IPS-11a (cell line): ENCODE results near the gene SVIL.
"Not testable (repeated sequence)": the region's sequence is repeated elsewhere in the genome, so short reads cannot be mapped to it uniquely, and the experiment has no call there.

Source experiments
- H3K4me3 ChIP-seq: one replicate; pipeline ENCODE4 v1.5.1; 2013; ENCODE audit warnings: low read depth, low read length, control low read depth

SVIL gene

GRCh38 chr10:29522061-29522855, 112.5 kb downstream of the SVIL start:
- H3K4me3 ChIP-seq = no peak overlapping the region

- H3K4me3 ChIP-seq = no peak overlapping the region
Measured at GRCh38 chr10:29519659-29520058, 115.1 kb downstream of the SVIL start.

GRCh38 chr10:29517352-29517923, 117.3 kb downstream of the SVIL start:
- H3K4me3 ChIP-seq = no peak overlapping the region

- not testable (repeated sequence) for H3K4me3 ChIP-seq
Measured at GRCh38 chr10:29516309-29516932, 118.3 kb downstream of the SVIL start.

- H3K4me3 ChIP-seq = not testable (repeated sequence)
Measured at GRCh38 chr10:29515879-29516278, 118.9 kb downstream of the SVIL start.

GRCh38 chr10:29515104-29515503, 119.7 kb downstream of the SVIL start:
- H3K4me3 ChIP-seq = not testable (repeated sequence)

- H3K4me3 ChIP-seq = no peak overlapping the region
Measured at GRCh38 chr10:29514306-29514705, 120.5 kb downstream of the SVIL start.

GRCh38 chr10:29512425-29512974, 122.3 kb downstream of the SVIL start:
- no peak overlapping the region for H3K4me3 ChIP-seq

GRCh38 chr10:29511806-29512205, 123.0 kb downstream of the SVIL start:
- not testable (repeated sequence) for H3K4me3 ChIP-seq

GRCh38 chr10:29510483-29511157, 124.2 kb downstream of the SVIL start:
- H3K4me3 ChIP-seq = not testable (repeated sequence)

GRCh38 chr10:29508554-29509244, 126.1 kb downstream of the SVIL start:
- H3K4me3 ChIP-seq = no peak overlapping the region

GRCh38 chr10:29507750-29508149, 127.0 kb downstream of the SVIL start:
- not testable (repeated sequence) for H3K4me3 ChIP-seq

- H3K4me3 ChIP-seq = not testable (repeated sequence)
Measured at GRCh38 chr10:29506324-29506921, 128.3 kb downstream of the SVIL start.

GRCh38 chr10:29502351-29502750, 132.4 kb downstream of the SVIL start:
- no peak overlapping the region for H3K4me3 ChIP-seq

- no peak overlapping the region for H3K4me3 ChIP-seq
Measured at GRCh38 chr10:29501692-29502091, 133.1 kb downstream of the SVIL start.

GRCh38 chr10:29499993-29500537, 134.7 kb downstream of the SVIL start:
- H3K4me3 ChIP-seq = no peak overlapping the region

- H3K4me3 ChIP-seq = no peak overlapping the region
Measured at GRCh38 chr10:29496341-29497162, 138.2 kb downstream of the SVIL start.

- H3K4me3 ChIP-seq = no peak overlapping the region
Measured at GRCh38 chr10:29495366-29495765, 139.4 kb downstream of the SVIL start.

- H3K4me3 ChIP-seq = no peak overlapping the region
Measured at GRCh38 chr10:29493697-29494096, 141.1 kb downstream of the SVIL start.
